SU-DHL-6 (cell line): ENCODE measurements around the gene RELN.

Experiments used
- H2AFZ ChIP-seq: fragments of 200-600 bp; sonication (generic); 2 replicates; pipeline ENCODE4 v1.6.1; 2014; ENCODE audit warnings: low read depth, mild to moderate bottlenecking, moderate library complexity, mixed read lengths, antibody characterized with exemption, low read length; ENCODE audit not compliant: severe bottlenecking
- H3F3A ChIP-seq: fragments of 200-600 bp; shearing (Covaris generic); 2 replicates; pipeline ENCODE4 v1.6.0; 2016; ENCODE audit warnings: antibody characterized with exemption, mild to moderate bottlenecking; ENCODE audit not compliant: insufficient read depth
- H3K27ac ChIP-seq: fragments of 200-600 bp; sonication (generic); 2 replicates; pipeline ENCODE4 v1.5.1; 2016; ENCODE audit warnings: low read depth, mild to moderate bottlenecking, low read length, moderate library complexity, mixed read lengths
- H3K27me3 ChIP-seq: fragments of 200-600 bp; sonication (generic), shearing (Covaris generic); 2 replicates; pipeline ENCODE4 v1.6.0; 2014; ENCODE audit warnings: mild to moderate bottlenecking, low read length
- H3K36me3 ChIP-seq: fragments of 200-600 bp; sonication (generic); 2 replicates; pipeline ENCODE4 v1.6.1; 2014; ENCODE audit warnings: mild to moderate bottlenecking, low read length, mixed read lengths
- H3K4me2 ChIP-seq: fragments of 300-600, 200-600 bp; shearing (Covaris generic), sonication (generic); 2 replicates; pipeline ENCODE4 v1.6.0; 2014; ENCODE audit warnings: low read length, low read depth, mild to moderate bottlenecking; ENCODE audit not compliant: poor library complexity, severe bottlenecking
- H3K4me3 ChIP-seq: fragments of 200-600 bp; sonication (generic); 2 replicates; pipeline ENCODE4 v1.5.1; 2014; ENCODE audit warnings: antibody characterized with exemption, low read length, mild to moderate bottlenecking, mixed read lengths; ENCODE audit not compliant: insufficient read depth, poor library complexity, severe bottlenecking
- H3K79me2 ChIP-seq: fragments of 200-600 bp; sonication (generic); 2 replicates; pipeline ENCODE4 v1.6.1; 2014; ENCODE audit warnings: mild to moderate bottlenecking, low read length, moderate library complexity; ENCODE audit not compliant: insufficient read depth
- H3K9ac ChIP-seq: fragments of 200-600 bp; sonication (generic); 2 replicates; pipeline ENCODE4 v1.7.0; 2014; ENCODE audit warnings: mild to moderate bottlenecking, low read length
- H3K9me2 ChIP-seq: fragments of 200-600 bp; sonication (generic); replicated peaks from 2 replicates; pipeline ENCODE4 v1.6.1; 2014; ENCODE audit warnings: low read length; ENCODE audit not compliant: insufficient read depth
- H3K9me3 ChIP-seq: fragments of 200-600 bp; sonication (generic); 2 replicates; pipeline ENCODE4 v1.6.1; 2014; ENCODE audit warnings: low read length, mixed read lengths; ENCODE audit not compliant: insufficient read depth
- H4K20me1 ChIP-seq: fragments of 200-600 bp; sonication (generic); 2 replicates; pipeline ENCODE4 v1.6.1; 2014; ENCODE audit warnings: low read depth, mild to moderate bottlenecking, antibody characterized with exemption, low read length, moderate library complexity, mixed read lengths
- EZH2phosphoT487 ChIP-seq: fragments of 200-600 bp; sonication (generic), shearing (Covaris generic); conservative IDR thresholded peaks from 2 replicates; pipeline ENCODE4 v1.6.1; 2018; ENCODE audit warnings: mild to moderate bottlenecking, antibody characterized with exemption, low read length, moderate library complexity, mixed read lengths
- TF ChIP-seq, protein P1 (sequence below): fragments of 200-600 bp; sonication (generic); IDR thresholded peaks from one replicate; pipeline ENCODE4 v1.5.1; 2017; ENCODE audit warnings: antibody characterized with exemption, mild to moderate bottlenecking, low read length, moderate library complexity; ENCODE audit not compliant: insufficient read depth, poor library complexity, severe bottlenecking

Gene RELN

DNA sequence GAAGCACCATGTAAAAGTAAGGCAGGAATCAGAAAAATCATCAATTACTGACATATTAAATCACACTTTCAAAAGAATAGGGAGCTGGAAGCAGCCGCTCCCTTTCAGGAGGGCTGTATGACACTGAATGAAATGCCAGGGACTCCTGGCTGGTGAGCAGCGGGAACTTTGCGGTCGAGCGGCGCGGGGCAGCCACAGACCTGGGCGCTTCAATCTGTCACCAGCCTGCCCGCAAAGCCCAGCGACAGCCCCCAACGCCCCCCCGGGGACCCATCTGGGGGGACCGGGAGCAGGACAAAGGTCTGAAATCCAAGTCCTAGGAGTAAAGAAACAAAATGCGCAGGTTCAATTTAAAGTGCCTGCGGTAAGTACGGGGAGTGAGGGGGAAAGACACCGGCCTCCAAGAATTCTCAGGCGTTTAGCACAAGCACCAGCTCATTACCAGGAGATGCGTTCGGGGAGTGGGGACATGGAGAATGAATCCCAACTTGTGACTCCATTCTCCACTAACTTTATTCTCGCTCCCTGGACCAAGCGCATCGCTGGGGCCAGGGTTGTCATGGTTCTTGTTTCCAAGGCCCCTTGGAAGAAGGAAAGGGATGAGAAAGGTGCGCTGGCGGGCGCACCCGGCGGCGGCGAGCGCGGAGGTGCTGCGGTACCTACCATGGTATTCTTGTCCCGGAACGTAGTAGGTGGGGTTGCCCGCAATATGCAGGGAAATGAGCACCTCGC lies 824 bp downstream of the RELN start:
- H3K79me2 ChIP-seq, result no peaks in the 10 kb centered on the region
- no peak overlapping the region for H3K4me3 ChIP-seq
- no peaks in the 10 kb centered on the region for H3K9me2 ChIP-seq
- no peak overlapping the region for H3K27ac ChIP-seq
- H3F3A ChIP-seq, result no peaks in the 10 kb centered on the region
- no peak overlapping the region for H3K9ac ChIP-seq
- H3K27me3 ChIP-seq, result no peaks in the 10 kb centered on the region
- H3K36me3 ChIP-seq, result no peaks in the 10 kb centered on the region
- H3K9me3 ChIP-seq, result no peaks in the 10 kb centered on the region
- no peak overlapping the region for H3K4me2 ChIP-seq
- TF ChIP-seq, protein P1, sequence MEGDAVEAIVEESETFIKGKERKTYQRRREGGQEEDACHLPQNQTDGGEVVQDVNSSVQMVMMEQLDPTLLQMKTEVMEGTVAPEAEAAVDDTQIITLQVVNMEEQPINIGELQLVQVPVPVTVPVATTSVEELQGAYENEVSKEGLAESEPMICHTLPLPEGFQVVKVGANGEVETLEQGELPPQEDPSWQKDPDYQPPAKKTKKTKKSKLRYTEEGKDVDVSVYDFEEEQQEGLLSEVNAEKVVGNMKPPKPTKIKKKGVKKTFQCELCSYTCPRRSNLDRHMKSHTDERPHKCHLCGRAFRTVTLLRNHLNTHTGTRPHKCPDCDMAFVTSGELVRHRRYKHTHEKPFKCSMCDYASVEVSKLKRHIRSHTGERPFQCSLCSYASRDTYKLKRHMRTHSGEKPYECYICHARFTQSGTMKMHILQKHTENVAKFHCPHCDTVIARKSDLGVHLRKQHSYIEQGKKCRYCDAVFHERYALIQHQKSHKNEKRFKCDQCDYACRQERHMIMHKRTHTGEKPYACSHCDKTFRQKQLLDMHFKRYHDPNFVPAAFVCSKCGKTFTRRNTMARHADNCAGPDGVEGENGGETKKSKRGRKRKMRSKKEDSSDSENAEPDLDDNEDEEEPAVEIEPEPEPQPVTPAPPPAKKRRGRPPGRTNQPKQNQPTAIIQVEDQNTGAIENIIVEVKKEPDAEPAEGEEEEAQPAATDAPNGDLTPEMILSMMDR, result no peak
- no peak for TF ChIP-seq EZH2phosphoT487
- no peak overlapping the region for H2AFZ ChIP-seq
- no peaks in the 10 kb centered on the region for H4K20me1 ChIP-seq

DNA sequence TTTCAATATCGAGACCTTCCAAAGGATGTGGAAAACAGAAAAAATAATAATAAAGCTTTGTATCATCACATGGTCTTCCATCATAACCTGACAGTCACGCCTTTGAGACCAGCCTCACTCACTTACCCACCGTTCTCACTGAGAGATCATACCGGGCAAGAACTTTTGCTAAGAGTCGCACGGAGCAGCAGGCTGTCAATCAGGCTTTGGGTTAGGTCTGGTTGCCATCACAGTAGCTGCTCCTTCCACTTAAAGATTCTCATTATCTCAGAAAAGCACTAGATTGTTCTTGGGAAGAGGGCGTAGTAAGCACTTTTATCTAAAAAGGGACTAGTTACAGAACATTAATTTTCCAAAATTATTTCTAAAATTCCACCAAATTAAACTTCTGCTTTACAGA lies 2.0 kb downstream of the RELN start:
- Histone ChIP-seq H3K9ac (no peak overlapping the region), H3K27me3 (no peaks in the 10 kb centered on the region), H3K36me3 (no peaks in the 10 kb centered on the region), H3K9me3 (no peaks in the 10 kb centered on the region), H3K4me3 (no peak overlapping the region), H2AFZ (no peak overlapping the region), H3K27ac (no peak overlapping the region), H3K79me2 (no peaks in the 10 kb centered on the region), H3F3A (no peaks in the 10 kb centered on the region), H4K20me1 (no peaks in the 10 kb centered on the region), H3K9me2 (no peaks in the 10 kb centered on the region), H3K4me2 (no peak overlapping the region)
- no peak for TF ChIP-seq EZH2phosphoT487
- TF ChIP-seq, protein P1, result no peak

DNA sequence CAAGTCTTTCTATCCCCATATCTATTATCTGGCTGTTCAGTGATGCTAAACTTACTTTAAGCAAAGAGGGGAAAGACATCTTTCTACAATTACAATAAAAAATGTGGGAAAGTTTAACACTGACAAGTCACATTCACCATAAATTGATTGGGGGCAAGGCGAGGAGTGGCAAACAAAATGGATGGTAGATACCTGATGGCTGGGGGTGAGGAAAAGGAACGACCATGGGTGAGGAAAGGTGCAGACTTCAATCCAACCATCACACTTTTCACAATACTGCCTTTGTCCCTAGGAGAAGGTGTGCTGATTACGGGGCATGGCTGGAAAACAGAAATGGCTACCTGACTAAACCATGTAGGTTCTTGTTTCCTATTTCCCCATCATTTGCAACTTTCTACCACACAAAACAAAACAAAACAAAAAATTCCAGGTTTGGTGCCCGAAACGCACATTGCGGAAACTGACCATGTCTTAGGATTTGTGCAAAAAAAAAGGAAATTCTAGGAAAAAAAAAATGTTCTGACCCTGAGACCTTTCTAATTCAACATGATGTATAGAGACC lies 3.8 kb downstream of the RELN start:
- TF ChIP-seq, protein P1, result no peak
- TF ChIP-seq EZH2phosphoT487, result no peak
- no peak overlapping the region for H3K4me3 ChIP-seq
- no peaks in the 10 kb centered on the region for H3K27me3 ChIP-seq
- H4K20me1 ChIP-seq, result no peaks in the 10 kb centered on the region
- no peak overlapping the region for H2AFZ ChIP-seq
- H3K27ac ChIP-seq, result no peak overlapping the region
- no peak overlapping the region for H3K9ac ChIP-seq
- no peaks in the 10 kb centered on the region for H3F3A ChIP-seq
- H3K79me2 ChIP-seq, result no peaks in the 10 kb centered on the region
- no peaks in the 10 kb centered on the region for H3K9me3 ChIP-seq
- no peaks in the 10 kb centered on the region for H3K36me3 ChIP-seq
- no peaks in the 10 kb centered on the region for H3K9me2 ChIP-seq
- no peak overlapping the region for H3K4me2 ChIP-seq
